ENCODE data around the gene SLC17A9.

Gene SLC17A9

GRCh38 chr20:62952373-62952967 lies at the start of gene SLC17A9:
Gene SLC17A9, plus strand, starts transcription at chr20:62952709. Its CDS starts 122 bp downstream, at chr20:62952831.
- ATAC-seq = peak; percentile 60 to 69

GRCh38 chr20:62902926-62903615 lies 49.4 kb upstream of the SLC17A9 start:
- ATAC-seq = no peak

GRCh38 chr20:62905536-62906117 lies 46.9 kb upstream of the SLC17A9 start:
- no peak for ATAC-seq

- no peak for ATAC-seq
These were observed 46.3 kb upstream of the SLC17A9 start for GRCh38 chr20:62906209-62906608.

GRCh38 chr20:62906647-62907375 lies 45.7 kb upstream of the SLC17A9 start:
- peak; percentile 44 to 58 for ATAC-seq

GRCh38 chr20:62907384-62908317 lies 44.9 kb upstream of the SLC17A9 start:
- peak; percentile 48 to 62 for ATAC-seq

- ATAC-seq = no peak
These were observed 43.3 kb upstream of the SLC17A9 start for GRCh38 chr20:62908971-62909791.

GRCh38 chr20:62910217-62910766 lies 42.2 kb upstream of the SLC17A9 start:
- ATAC-seq = no peak

GRCh38 chr20:62910777-62911497 lies 41.6 kb upstream of the SLC17A9 start:
- no peak for ATAC-seq

- no peak for ATAC-seq
These were observed 40.7 kb upstream of the SLC17A9 start for GRCh38 chr20:62911701-62912280.

GRCh38 chr20:62913043-62913630 lies 39.4 kb upstream of the SLC17A9 start:
- no peak for ATAC-seq

GRCh38 chr20:62914436-62914835 lies 38.1 kb upstream of the SLC17A9 start:
- no peak for ATAC-seq

GRCh38 chr20:62914970-62915457 lies 37.5 kb upstream of the SLC17A9 start:
- ATAC-seq = no peak

- ATAC-seq = no peak
These were observed 35.6 kb upstream of the SLC17A9 start for GRCh38 chr20:62916703-62917476.

- no peak for ATAC-seq
These were observed 34.8 kb upstream of the SLC17A9 start for GRCh38 chr20:62917720-62918119.

GRCh38 chr20:62918147-62918546 lies 34.4 kb upstream of the SLC17A9 start:
- peak; percentile 64 to 72 for ATAC-seq

- peak; percentile 39 to 46 for ATAC-seq
These were observed 33.7 kb upstream of the SLC17A9 start for GRCh38 chr20:62918831-62919230.

- ATAC-seq = no peak
These were observed 32.4 kb upstream of the SLC17A9 start for GRCh38 chr20:62920039-62920645.
